GM08714 (cell line): ENCODE measurements around the gene ZBTB8OS.
A peak's percentile ranks its signal among the peaks of the same experiment; 100 is the strongest.
"Not testable (repeated sequence)": the region's sequence is repeated elsewhere in the genome, so short reads cannot be mapped to it uniquely, and the experiment has no call there.

Experiments
- H3K4me3 ChIP-seq: fragments of 200-500 bp; sonication (Bioruptor generic); 2 replicates; pipeline ENCODE4 v1.5.1; 2014; ENCODE audit warnings: mild to moderate bottlenecking, low read length, inconsistent platforms
- ZNF274 ChIP-seq: IDR thresholded peaks from 2 replicates; pipeline ENCODE4 v1.6.1; 2012; ENCODE audit warnings: mild to moderate bottlenecking, low read depth, low read length

ZBTB8OS gene

DNA sequence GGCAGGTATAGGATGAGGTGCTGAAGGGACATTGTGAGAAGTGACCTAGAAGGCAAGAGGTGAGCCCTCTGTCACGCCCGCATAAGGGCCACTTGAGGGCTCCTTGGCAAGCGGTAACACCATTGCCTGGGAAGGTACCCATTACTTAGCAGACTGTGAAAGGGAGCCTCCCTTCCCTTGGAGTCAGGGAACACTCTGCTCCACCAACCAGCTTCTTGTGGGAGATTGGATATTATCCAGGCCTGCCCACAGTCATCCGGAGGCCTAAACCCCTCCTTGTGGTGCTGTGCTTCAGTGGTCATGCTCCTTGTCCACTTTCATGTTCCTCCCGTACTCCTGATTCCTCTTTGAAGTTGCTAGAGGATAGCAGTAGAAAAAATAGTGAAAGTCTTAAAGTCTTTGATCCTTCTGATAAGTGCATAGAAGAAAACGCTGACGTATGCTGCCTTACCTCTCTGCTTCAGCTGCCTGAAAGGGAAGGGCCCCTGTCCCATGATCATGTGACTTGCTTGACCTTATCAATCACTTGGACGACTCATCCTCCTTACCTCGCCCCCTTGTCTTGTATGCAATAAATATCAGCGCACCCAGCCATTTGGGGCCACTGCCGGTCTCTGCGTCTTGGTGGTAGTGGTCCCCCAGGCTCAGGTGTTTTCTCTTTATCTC is 16.7 kb upstream of the ZBTB8OS start:
- H3K4me3 ChIP-seq = no peak overlapping the region
- TF ChIP-seq ZNF274 = no peak

DNA sequence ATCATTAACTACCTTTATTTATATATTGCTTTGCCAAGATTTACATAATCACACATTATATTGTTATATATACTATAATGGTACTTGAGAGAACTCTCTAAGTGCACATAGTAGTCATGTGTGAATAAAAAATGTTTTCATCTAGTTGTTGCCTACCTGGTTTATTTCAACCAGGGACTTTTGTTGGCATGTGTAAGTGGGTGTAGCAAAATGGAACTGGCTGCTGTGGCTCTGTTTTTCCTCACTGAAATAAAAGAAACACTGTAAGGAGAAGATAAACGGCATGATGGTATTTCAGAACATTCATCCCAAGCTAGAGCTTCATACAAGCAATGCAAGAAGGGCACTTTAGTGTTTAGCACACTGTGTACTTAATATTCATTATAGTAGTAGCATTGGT is 15.6 kb upstream of the ZBTB8OS start:
- H3K4me3 ChIP-seq = no peak overlapping the region
- no peak for TF ChIP-seq ZNF274

DNA sequence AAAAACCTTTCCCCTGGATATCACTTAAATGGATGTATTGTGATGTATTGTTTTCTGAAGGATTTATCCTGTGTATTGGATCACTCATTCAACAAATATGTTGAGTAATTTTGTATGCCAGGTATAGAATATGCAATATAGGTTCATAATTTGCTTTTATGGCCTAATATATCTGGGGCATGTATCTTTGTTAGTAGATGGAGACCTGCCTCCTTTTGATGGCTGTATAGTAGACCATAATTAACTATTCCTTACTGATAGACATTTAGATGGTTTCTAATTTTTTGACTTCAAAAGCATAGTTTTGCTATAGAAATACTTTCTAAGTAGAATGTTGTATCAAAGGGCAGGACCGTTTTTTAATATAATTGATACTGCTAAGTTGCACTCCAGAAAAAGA is 9.2 kb upstream of the ZBTB8OS start:
- H3K4me3 ChIP-seq = no peak overlapping the region
- no peak for TF ChIP-seq ZNF274

DNA sequence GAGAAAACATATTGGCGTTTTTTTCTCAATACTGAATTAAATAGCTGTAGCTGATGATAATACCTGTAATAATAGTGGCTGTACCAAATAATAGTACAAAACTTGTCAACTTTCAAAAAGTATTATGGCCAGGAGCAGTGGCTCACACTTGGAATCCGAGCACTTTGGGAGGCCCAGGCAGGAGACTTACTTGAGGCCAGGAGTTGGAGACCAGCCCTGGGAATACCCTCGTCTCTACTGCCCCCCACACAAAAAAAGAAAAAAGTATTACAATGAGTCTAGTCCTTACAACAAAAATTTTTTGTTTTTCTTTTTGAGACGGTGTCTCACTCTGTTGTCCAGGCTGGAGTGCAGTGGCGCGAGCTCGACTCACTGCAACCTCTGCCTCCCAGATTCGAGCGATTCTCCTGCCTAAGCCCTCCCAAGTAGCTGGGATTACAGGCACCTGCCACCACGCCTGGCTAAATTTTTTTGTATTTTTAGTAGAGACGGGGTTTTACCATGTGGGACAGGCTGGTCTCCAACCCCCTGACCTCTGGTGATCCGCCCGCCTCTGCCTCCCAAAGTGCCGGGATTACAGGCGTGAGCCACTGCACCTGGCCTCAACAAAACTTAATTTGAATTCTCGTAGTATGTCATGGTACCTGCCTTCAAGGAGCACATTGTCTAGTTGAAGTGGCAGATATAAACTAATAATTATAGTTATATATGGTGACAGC is 2.1 kb upstream of the ZBTB8OS start:
- H3K4me3 ChIP-seq = peak overlapping the region; percentile 86
- no peak for TF ChIP-seq ZNF274

DNA sequence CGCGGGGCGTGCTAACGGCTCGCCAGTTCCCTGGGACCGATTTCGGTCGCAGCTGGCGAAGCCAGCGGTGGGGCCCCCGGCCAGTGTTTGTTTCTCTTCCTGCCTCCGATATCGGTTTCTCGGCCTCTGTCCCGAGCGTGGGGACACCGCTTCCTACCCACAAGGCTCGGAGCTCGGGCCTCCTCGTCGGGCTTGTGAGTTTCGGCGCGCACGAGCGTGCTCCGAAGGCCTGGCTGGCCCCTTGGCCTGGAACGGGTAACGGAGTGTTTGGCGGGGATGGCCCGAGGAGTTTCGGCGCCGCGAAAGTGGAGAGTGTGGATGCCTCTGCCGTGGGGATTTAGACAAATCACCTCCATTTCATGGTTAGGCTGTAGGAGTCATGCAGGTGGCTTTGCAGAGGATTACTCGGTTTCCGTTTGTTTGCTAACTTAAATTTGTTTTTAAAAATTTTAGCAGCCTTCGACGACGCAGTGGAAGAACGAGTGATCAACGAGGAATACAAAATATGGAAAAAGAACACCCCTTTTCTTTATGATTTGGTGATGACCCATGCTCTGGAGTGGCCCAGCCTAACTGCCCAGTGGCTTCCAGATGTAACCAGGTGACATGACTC is 1.2 kb upstream of the ZBTB8OS start:
- H3K4me3 ChIP-seq = peak overlapping the region; percentile 86
- no peak for TF ChIP-seq ZNF274

DNA sequence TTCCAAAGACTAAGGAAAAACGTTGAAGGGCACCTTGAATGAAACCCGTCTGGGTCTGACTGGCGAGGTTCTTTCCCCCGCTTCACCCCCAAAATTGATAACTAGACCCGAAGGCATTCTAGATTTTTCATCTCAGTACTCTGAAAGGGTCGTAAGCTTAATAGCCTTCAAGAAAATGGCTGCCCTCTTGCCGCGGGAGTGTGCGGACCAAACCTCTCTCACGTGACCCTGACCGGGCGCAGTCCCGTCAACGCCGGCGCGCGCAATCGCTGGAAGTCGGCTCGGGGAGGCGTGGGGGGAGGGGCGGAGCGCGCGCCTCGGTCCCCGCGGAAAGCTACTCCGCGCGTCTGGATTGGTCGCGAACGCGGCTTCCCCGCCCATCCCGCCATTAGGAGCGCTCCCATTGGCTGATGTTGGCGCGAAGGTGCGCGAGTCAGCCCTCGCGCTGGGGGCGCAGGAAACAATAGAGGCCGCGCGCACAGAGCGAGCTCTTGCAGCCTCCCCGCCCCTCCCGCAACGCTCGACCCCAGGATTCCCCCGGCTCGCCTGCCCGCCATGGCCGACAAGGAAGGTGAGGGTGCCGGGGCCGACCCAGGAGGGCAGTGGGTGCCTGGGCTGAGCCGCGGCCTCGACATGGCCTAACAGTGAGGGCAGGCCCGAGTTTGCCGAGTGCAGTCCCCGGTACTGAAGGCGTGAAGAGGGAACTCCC is 556 bp upstream of the ZBTB8OS start, which contains the start of gene RBBP4:
Gene RBBP4, plus strand, starts transcription at position 457 of the 709 bp plus-strand sequence. Its CDS starts 99 bp downstream, at position 556.
- no peak for TF ChIP-seq ZNF274
- H3K4me3 ChIP-seq = peak within 1 kb of the TSS; percentile 86

DNA sequence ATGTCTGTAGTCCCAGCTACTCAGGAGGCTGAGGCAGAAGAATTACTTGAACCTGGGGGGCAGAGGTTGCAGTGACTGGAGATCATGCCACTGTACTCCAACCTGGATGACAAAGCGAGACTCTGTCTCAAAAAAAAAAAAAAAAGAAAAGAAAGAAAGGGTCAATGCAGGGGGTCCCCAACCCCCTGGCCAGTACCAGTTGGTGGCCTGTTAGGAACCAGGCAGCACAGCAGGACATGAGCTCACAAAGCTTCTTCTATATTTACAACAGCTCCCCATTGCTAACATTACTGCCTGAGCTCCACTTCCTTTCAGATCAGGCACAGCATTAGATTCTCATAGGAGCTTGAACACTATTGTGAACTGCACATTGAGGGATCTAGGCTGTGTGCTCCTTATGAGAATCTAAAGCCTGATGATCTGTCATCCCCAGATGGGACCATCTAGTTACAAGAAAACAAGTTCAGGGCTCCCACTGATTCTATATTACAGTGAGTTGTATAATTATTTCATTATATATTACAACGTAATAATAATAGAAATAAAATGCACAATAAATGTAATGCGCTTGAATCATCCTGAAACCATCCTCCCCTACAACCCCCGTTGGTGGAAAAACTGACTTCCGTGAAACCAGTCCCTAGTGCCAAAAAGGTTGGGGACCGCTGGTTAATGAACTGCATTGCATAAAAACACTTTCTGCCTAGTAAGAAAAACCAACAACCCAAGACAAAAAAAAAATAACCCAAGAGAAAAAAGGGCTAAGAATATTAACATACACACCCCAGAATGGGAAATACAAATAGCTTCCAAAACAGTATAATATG is 2.8 kb downstream of the ZBTB8OS start:
- TF ChIP-seq ZNF274 = no peak
- no peak overlapping the region for H3K4me3 ChIP-seq

DNA sequence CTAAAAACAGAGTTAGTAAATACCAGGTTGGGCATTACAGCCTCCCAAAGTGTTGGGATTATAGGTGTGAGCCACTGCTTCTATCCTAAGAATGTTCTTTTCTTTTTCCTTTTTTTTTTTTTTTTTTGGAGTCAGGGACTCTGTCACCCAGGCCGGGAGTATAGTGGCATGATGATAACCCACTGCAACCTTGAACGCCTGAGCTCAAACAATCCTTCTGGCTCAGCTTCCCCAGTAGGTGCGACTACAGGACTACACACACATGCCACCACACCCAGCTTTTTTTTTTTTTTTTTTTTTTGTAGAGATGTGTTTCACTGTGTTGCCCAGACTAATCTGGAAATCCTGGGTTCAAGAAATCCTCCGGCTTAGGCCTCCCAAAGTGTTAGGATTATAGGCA is 5.9 kb downstream of the ZBTB8OS start:
- no peak for TF ChIP-seq ZNF274

DNA sequence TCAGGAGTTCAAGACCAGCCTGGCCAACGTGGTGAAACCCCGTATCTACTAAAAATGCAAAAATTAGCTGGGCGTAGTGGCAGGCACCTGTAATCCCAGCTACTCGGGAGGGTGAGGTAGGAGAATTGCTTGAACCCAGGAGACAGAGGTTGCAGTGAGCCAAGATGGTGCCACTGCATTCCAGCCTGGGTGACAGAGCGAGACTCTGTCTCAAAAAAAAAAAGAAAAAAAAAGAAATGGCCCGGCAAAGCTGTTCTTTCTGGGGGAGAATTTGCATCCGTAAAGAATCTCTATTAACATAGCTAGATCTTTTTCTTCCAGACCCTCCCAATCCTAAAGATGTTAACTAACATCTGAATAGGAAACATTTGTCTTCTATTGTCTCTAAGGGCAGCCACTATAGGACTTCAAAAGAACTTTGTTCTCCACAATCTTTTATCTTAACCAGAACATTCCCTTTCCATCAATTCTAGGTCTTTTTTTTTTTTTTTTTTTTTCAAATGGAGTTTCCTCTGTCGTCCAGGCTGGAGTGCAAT is 8.0 kb downstream of the ZBTB8OS start:
- H3K4me3 ChIP-seq = not testable (repeated sequence)

More for the DNA sequence above, 5.9 kb downstream of the ZBTB8OS start:
- H3K4me3 ChIP-seq = no peak overlapping the region

DNA sequence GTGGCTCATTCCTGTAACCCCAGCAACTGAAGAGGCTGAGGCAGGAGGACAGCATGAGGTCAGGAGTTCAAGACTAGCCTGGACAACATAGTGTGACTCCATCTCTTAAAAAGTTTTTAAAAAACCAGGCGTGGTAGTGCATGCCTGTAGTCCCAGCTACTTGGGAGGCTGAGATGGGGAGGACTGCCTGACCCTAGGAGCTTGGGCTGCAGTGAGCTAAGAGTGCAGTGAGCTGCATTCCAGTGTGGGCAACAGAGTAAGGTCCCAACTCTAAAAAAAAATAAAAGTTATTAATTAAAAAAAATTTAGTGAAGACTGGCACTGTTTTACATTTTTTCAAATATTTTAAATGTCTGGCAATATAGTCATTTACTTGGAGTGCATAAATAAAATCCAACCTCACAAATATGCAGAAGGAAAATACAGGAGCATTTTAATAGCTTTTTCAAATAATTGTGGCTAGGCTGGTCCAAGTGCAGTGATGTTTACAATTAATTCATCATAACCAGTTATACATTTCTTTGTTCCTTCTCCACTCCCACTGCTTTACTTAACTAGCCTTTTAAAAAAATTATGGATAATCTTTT is 10.8 kb downstream of the ZBTB8OS start:
- H3K4me3 ChIP-seq = no peak overlapping the region
- no peak for TF ChIP-seq ZNF274

DNA sequence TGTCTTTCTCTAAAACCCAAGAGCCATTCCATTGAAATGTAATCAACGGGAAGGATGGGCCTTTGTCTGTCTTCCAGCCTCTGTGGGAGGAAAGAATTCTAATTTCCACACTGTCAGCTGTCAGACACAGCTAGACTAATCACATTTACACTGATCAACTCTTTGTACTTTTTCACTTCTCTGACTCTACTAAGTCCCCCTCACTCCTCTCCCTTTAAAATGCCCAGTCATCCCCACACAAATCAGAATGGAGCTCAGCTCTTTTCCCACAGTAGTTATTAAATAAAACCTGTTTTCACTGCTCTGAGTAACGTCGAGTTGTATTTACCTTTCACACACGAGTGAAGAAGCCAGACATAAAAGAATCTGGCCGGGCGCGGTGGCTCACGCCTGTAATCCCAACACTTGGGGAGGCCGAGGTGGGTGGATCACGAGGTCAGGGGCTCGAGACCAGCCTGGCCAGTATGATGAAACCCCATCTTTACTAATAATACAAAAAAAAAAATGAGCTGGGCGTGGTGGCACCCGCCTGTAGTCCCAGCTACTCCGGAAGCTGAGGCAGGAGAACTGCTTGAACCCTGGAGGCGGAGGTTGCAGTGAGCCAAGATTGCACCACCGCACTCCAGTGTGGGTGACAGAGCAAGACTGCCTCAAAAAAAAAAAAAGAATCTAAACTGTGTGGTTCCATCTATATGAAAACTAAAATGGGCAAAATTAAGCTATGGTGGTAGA is 13.3 kb downstream of the ZBTB8OS start:
- no peak for TF ChIP-seq ZNF274
- no peak overlapping the region for H3K4me3 ChIP-seq

DNA sequence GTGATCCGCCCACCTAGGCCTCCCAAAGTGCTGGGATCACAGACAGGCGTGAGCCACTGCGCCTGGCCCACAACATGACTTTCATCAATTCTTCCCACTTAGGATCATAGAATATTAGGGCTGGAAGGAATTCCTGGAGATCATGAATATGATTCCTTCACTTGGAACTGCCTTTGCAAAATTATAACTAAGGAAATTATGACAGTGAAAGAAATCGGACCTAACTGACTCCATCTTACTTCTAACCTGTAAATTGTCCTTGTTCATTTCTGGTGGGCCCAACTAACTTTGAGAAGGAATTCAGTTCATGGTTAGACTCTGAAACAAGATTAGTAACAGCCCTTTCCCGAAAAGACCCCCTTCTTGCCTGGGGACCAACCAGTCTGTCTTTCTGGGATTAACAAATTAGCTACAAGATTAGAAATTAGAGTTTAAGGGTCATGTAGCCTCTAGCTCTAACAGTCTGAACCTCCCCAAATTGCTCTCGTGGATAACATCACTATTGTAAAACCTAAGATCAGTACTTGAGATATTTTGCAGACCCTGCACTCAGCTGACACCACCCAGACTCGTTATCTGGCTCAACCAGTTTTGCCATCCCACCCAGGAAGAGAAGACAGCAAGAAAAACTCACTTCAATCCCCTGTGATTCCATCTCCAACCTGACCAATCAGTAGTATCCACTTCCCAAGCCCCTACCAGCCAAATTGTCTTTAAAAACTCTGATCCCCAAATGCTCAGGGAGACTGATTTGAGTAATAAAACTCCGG is 14.7 kb downstream of the ZBTB8OS start:
- H3K4me3 ChIP-seq = no peak overlapping the region
- TF ChIP-seq ZNF274 = no peak
